Dendritic cell treated with granulocyte-macrophage colony-stimulating factor and Interleukin-4, amounts not matched to agents 40 ng/mL and 50 ng/mL, for 4 days (primary cell): ENCODE measurements around the gene ATP11A.
A peak's percentile ranks its signal among the peaks of the same experiment; 100 is the strongest.

Experiments
- H3K27ac Mint-ChIP-seq: one replicate; pipeline ENCODE4 v1.8.0; 2022; ENCODE audit warnings: mild to moderate bottlenecking, mixed read lengths
- H3K27me3 Mint-ChIP-seq: one replicate; pipeline ENCODE4 v1.8.0; 2022; ENCODE audit warnings: mild to moderate bottlenecking, mixed read lengths
- H3K36me3 Mint-ChIP-seq: one replicate; pipeline ENCODE4 v1.8.0; 2022; ENCODE audit warnings: low read depth, mixed read lengths
- H3K4me1 Mint-ChIP-seq: one replicate; pipeline ENCODE4 v1.8.0; 2022; ENCODE audit warnings: low read depth, mixed read lengths
- H3K4me3 Mint-ChIP-seq: one replicate; pipeline ENCODE4 v1.8.0; 2022; ENCODE audit warnings: mild to moderate bottlenecking, moderate library complexity, mixed read lengths
- H3K9me3 Mint-ChIP-seq: one replicate; pipeline ENCODE4 v1.8.0; 2022; ENCODE audit warnings: mixed read lengths
- intact Hi-C: fragments of 100-400 bp; cut with micrococcal nuclease; formaldehyde crosslinking; loops from one replicate; pipeline ENCODE4 v1.15.0; 2022

ATP11A gene

DNA sequence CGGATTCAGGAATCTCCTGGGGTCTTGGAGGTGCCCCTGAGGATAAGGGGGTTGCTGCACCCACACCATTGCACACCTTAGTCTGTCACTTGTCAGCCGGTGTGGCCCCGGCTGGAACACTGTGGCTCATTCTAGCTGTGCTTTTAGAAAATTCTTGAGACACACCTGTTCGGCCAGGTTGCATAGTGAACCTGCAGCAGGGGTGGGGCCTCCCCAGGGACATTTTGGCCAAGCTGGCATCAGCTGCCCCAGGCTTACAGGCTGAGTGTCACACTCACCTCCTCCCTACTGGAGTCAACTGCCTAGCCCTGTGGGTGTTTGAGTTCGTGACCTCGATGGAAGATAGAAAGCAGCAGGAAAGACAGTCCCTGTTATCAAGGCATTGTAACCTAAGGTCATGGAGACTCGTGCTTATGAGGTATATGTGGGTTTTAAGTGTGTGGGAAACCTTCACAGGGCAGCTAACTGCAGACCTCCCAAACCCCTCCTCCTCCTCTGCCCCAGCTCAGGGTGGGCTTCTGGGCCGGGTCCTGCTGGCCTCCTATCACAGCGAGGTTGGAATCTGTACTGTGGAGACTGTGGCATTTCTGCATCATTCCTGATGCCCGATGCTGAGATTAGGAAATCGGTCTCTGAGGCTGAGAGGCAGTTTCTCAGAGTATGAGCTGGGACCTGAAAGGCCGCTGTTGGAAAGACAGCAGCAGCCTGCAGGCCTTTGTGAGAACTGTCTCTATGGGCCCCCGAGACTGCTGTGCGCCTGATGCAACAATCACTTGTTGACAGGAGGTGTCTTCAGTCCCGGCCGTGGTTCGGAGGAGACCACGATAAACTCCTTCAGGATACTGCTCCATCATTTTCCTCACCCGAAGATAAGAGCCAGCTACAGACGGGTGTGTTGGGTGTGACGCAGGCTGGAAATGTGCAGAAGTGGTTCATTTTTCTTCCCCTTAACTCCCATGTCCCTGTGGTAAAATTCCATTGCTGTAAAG lies 72.2 kb downstream of the ATP11A start:
- H3K9me3 Mint-ChIP-seq: no peaks in the 10 kb centered on the region
- H3K27ac Mint-ChIP-seq: no peak overlapping the region
- peaks cover 17% of the 10 kb centered on the region for H3K4me1 Mint-ChIP-seq
- H3K4me3 Mint-ChIP-seq: no peak overlapping the region
- intact Hi-C loops: loop anchor here (10.0 kb wide), 1 partner anchor 67 kb away; the partner anchor contains the start of gene ATP11A
- H3K27me3 Mint-ChIP-seq: no peaks in the 10 kb centered on the region
- H3K36me3 Mint-ChIP-seq: peaks cover 30% of the 10 kb centered on the region

DNA sequence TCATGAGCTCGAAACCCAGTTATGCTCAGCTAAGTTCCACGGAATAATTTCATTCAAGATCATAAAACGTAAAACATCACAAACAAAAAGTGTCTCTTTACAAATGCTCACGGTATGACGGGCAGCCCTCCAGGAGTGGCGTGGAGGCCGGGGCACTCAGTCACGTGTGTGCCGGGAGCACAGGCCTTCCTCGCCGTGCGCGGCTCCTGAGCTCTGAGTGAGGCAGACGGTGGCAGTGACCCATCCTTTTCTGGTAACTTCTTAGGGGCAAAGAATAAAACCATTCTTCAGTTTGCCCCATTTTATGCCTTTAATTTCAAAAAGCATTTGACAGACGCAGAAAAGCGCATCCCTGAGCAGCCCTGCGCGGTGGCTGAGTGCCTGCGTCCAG lies 72.8 kb downstream of the ATP11A start:
- Mint-ChIP-seq H3K9me3 (no peaks in the 10 kb centered on the region), H3K4me1 (peaks cover 21% of the 10 kb centered on the region), H3K27ac (no peak overlapping the region), H3K27me3 (no peaks in the 10 kb centered on the region), H3K4me3 (no peak overlapping the region), H3K36me3 (peaks cover 30% of the 10 kb centered on the region)
- intact Hi-C loops: loop anchor here (10.0 kb wide), 1 partner anchor 68 kb away; the partner anchor contains the start of gene ATP11A

DNA sequence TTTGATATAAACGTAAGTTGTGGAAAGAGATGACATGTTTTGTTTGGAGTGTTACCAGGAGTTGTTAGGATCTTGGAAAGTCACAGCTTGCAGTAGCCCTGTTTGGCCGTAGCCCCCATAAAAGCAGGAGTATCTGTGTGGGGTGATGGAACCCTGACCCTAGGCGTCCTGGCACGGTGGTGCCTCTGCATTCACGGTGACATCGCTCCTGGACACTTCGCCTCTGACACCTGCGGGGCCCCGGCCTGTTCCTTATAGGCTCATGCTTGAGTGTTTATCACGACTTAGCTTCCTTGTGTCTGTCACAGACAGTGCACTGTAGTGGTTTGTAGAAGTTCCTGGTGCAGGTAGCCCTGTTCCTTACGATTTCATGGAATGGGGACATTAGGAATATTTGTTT lies 74.2 kb downstream of the ATP11A start:
- Mint-ChIP-seq H3K36me3 (peaks cover 35% of the 10 kb centered on the region), H3K4me1 (peaks cover 35% of the 10 kb centered on the region), H3K9me3 (no peaks in the 10 kb centered on the region), H3K27me3 (no peaks in the 10 kb centered on the region), H3K27ac (no peak overlapping the region), H3K4me3 (no peak overlapping the region)
- intact Hi-C loops: loop anchor here (10.0 kb wide), 1 partner anchor 69 kb away; the partner anchor contains the start of gene ATP11A

DNA sequence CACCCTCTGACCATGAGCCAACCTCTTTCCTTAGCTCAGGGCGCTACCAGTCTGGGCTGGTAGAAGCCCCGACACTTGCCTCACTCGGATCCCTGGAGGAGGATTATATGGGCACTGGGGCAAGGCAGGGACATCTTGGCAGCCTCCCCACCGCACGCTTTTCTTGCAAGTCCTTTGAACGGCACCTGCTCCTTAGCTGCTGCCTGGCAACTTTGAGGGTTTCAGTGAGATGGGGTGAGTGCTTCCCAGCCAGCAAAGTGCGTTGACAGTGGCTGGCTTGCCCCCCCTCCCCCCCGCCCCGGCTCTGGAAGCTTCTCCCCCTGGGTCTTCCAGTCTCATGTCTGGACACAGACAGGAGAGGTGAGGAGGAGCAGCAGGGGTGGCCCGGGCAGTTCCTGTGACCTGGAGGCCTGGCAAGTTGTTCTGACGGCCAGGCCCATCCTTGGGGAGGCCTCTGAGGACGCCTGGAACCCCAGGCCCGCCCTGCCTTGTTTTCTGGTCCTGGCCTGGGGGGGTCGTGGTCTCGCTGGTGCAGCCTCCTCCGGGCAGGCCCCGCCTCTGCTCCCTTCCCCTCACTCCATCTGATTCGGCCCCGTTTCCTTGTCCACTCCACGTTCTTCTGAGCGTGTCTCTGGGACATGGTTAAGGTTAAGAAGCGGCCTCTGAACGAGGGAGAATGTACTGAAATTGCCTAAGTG lies 75.2 kb downstream of the ATP11A start:
- H3K36me3 Mint-ChIP-seq: peaks cover 45% of the 10 kb centered on the region
- intact Hi-C loops: loop anchor here (10.0 kb wide), 1 partner anchor 70 kb away; the partner anchor contains the start of gene ATP11A
- H3K27ac Mint-ChIP-seq: no peak overlapping the region
- no peaks in the 10 kb centered on the region for H3K27me3 Mint-ChIP-seq
- H3K4me1 Mint-ChIP-seq: peaks cover 44% of the 10 kb centered on the region
- H3K9me3 Mint-ChIP-seq: no peaks in the 10 kb centered on the region
- H3K4me3 Mint-ChIP-seq: no peak overlapping the region

DNA sequence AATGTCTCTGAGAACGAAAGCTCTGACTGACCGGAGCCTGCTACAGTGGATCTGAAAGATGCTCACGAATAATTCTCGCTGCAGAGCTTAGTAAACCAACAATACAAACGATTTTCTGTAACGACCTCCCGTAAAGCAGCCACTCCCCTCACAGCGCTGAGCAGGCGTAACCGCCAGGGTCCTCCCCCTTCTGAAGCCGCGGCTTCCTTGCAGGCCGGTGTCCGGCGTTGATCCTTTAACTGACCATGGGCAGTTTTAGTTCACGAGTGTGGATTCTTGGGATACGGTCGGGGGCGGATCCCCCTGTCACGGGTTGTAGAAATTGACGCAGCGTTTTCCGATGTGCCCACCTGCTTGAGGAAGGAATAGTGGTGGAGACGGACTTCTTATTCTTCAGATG lies 75.9 kb downstream of the ATP11A start:
- H3K4me3 Mint-ChIP-seq: no peak overlapping the region
- no peak overlapping the region for H3K27ac Mint-ChIP-seq
- no peaks in the 10 kb centered on the region for H3K27me3 Mint-ChIP-seq
- H3K9me3 Mint-ChIP-seq: no peaks in the 10 kb centered on the region
- intact Hi-C loops: loop anchor here (10.0 kb wide), 1 partner anchor 71 kb away; the partner anchor contains the start of gene ATP11A
- H3K4me1 Mint-ChIP-seq: peaks cover 50% of the 10 kb centered on the region
- H3K36me3 Mint-ChIP-seq: peaks cover 51% of the 10 kb centered on the region

DNA sequence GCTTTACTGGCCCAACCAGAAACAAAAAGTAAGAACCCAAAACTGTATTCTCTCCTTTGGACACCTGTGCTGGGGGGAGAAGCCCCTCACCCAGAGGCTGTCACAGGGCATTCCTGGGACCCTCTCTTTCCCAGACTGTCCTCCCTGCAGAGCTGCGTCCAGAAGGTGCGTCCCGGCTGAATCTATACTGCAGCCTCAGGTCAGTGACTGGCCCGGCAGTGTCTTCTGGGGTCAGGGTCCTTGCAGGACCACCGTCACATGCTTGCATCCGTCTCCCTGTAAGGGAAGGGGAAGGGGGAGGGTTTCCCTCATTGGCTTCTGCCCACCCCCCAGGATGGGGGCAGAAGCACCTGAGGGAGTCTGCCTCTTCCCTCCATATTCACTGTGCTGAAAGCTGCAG lies 76.5 kb downstream of the ATP11A start:
- intact Hi-C loops: loop anchor here (10.0 kb wide), 1 partner anchor 72 kb away; the partner anchor contains the start of gene ATP11A
- H3K4me1 Mint-ChIP-seq: peaks cover 50% of the 10 kb centered on the region
- H3K4me3 Mint-ChIP-seq: no peak overlapping the region
- no peaks in the 10 kb centered on the region for H3K9me3 Mint-ChIP-seq
- H3K27ac Mint-ChIP-seq: peak overlapping the region; percentile 34
- peaks cover 56% of the 10 kb centered on the region for H3K36me3 Mint-ChIP-seq
- no peaks in the 10 kb centered on the region for H3K27me3 Mint-ChIP-seq

DNA sequence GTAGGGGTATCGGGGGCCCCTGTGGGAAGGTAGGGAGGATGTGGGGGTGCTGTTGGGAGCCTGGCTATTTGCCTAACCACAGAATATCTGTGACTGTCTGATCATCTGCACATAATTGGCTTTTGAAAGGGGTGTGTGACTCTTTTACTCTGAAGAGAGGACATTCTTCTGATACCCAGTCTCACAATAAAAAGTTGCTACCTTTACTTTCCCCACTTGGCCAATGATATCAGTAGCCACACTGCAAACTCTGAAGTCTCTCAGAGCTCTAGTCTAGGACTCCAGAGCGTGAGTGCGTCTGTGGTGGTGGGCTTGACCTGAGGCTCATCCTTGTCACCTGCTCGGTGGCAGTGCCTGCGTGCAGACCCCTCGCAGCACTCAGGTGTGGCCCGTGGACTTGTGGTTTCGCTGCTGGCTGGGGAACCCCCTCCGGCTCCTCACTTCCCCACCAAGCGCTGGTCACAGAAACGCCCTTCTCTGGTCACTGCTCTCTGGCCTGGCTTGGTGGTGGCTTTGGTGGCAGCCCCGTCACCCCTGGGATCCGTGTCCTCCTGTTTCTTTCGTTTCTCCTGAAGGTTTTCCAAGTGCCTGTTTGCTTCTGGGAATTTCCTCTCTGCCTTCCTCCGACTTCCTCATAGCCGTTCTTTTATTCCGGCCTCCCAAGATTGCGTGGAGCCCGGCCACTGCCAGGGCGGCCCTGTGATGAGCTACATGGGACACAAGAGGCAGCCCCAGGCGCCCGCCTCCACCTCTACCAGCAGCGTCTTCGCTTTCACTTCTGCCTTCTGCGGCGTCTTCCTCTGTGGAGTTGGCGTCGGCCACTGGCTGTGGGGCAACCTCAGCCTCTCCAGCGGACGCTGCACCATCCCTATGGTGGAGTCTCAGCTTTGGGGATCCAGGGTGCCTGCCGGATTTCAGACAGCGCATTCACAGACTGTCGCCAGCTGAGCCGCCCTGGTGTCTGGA lies 78.0 kb downstream of the ATP11A start:
- Mint-ChIP-seq H3K9me3 (no peaks in the 10 kb centered on the region), H3K36me3 (peaks cover 53% of the 10 kb centered on the region), H3K4me1 (peaks cover 54% of the 10 kb centered on the region), H3K27ac (peak overlapping the region; percentile 96), H3K27me3 (no peaks in the 10 kb centered on the region), H3K4me3 (peak overlapping the region; percentile 81)
- intact Hi-C loops: loop anchor here (10.0 kb wide), 1 partner anchor 73 kb away; the partner anchor contains the start of gene ATP11A

DNA sequence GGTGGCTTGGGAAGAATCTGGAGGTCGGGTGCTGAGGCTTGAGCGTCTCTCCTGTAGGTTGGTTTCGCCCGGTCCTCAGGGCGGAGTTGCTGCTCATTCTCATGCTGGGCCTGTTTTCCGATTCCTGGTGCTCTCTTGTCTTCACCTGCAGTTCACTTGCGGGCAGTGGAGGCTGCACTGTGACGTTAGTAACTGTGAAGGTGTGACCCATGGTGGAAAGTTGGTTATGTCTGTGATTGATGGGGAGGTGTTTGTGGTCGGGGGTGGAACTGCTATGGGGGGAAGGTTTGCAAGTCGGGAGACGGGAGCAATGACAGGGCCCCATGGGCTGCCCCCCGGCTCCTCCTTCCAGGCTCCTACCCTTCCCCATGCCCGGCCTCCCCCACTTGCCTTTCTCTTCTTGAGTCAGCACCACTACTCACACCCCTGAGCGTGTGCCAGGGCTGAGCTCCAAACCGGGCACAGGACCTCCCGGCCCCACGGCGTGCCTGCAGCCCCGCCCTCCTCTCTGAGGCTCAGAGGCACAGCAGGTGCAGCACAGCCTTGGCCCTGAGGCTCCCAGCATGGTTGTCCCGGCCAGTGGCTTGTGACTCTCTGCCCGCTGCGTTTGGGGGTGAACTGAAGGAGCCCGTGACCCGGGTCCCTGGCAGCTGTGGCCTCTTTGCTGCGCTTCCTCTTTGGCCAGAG lies 79.1 kb downstream of the ATP11A start:
- H3K4me3 Mint-ChIP-seq: peak overlapping the region; percentile 58
- peaks cover 55% of the 10 kb centered on the region for H3K4me1 Mint-ChIP-seq
- no peaks in the 10 kb centered on the region for H3K27me3 Mint-ChIP-seq
- intact Hi-C loops: loop anchor here (10.0 kb wide), 1 partner anchor 74 kb away; the partner anchor contains the start of gene ATP11A
- no peaks in the 10 kb centered on the region for H3K9me3 Mint-ChIP-seq
- peak overlapping the region; percentile 96 for H3K27ac Mint-ChIP-seq
- H3K36me3 Mint-ChIP-seq: peaks cover 44% of the 10 kb centered on the region

DNA sequence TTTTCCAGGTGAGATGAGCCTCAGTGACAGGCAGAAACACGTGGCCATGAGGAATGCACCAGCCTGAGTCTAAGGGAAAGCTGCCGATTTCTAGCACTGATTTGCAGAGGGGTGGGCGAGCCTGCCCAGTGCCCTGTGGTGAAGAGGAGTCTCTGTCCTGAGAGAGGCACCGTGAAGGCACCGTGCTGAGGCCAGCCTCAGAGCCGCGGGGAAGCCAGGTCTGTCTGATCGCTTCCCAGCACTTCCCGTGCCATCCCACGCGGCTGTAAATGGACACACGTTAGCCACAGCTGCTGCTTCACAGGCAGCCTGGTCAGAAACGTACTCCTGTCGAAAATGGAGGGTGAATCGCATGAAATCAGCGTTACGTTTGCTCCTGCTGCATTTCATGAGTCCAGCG lies 79.8 kb downstream of the ATP11A start:
- peak overlapping the region; percentile 11 for H3K4me3 Mint-ChIP-seq
- H3K27me3 Mint-ChIP-seq: no peaks in the 10 kb centered on the region
- no peaks in the 10 kb centered on the region for H3K9me3 Mint-ChIP-seq
- peak overlapping the region; percentile 96 for H3K27ac Mint-ChIP-seq
- intact Hi-C loops: loop anchor here (10.0 kb wide), 1 partner anchor 75 kb away; the partner anchor contains the start of gene ATP11A
- H3K36me3 Mint-ChIP-seq: peaks cover 51% of the 10 kb centered on the region
- peaks cover 55% of the 10 kb centered on the region for H3K4me1 Mint-ChIP-seq

DNA sequence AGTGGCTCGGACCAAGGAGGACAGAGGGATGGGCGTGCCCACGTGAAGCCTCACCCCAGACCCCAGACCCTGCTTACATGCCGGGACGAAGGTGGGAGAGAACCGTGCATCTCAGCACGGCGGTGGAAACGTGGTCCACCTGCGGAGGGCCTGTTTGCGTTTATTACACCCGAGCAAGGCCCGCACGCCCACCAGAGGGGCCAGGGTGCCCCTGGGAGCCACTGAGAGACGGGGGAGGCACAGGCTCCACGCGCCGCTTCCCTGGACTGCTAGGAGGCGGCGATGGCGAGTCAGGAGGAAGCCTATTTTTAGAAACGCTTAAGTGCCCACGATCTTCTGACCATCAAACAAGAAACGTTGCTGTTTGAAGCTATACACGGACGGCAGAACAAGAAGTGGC lies 80.7 kb downstream of the ATP11A start:
- no peak overlapping the region for H3K4me3 Mint-ChIP-seq
- H3K27ac Mint-ChIP-seq: peak overlapping the region; percentile 45
- peaks cover 59% of the 10 kb centered on the region for H3K36me3 Mint-ChIP-seq
- no peaks in the 10 kb centered on the region for H3K27me3 Mint-ChIP-seq
- peaks cover 50% of the 10 kb centered on the region for H3K4me1 Mint-ChIP-seq
- H3K9me3 Mint-ChIP-seq: no peaks in the 10 kb centered on the region
- intact Hi-C loops: no loop called here

DNA sequence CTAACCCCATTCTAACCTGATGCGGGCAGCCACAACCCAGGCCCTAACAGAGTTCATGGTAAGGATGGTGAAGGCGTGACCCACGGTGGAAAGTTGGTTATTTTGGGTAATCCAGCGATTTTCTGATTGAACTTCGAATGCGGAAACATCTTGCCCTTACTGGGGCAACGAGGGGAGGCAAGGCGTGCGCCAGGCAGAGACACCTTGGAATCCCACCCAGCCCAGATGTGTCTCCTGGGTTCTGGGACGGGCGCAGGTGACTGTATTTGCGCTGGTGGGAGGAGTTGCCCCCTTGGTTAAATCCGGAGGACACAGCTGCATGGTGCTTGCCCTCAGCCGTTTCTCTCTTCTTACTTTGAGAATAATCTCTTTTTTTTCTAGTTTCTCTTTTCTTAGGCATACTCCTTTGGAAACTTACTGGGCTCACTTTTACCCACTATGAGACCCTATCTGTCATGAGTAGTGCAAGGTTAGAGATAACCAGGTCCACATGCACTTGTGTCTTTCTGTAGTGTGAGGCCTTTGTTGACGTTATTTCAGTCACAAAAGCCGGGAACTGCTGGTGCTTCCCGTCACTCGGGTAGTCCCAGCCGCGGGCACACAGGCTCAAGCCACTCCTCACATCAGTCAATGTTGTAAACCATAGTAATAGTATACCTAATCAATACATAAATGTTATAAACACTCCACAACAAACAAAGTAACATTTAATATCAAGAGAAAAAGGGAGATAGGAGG lies 81.5 kb downstream of the ATP11A start:
- Mint-ChIP-seq H3K36me3 (peaks cover 59% of the 10 kb centered on the region), H3K9me3 (no peaks in the 10 kb centered on the region), H3K4me1 (peaks cover 45% of the 10 kb centered on the region), H3K4me3 (no peak overlapping the region), H3K27me3 (no peaks in the 10 kb centered on the region), H3K27ac (no peak overlapping the region)
- intact Hi-C loops: no loop called here

DNA sequence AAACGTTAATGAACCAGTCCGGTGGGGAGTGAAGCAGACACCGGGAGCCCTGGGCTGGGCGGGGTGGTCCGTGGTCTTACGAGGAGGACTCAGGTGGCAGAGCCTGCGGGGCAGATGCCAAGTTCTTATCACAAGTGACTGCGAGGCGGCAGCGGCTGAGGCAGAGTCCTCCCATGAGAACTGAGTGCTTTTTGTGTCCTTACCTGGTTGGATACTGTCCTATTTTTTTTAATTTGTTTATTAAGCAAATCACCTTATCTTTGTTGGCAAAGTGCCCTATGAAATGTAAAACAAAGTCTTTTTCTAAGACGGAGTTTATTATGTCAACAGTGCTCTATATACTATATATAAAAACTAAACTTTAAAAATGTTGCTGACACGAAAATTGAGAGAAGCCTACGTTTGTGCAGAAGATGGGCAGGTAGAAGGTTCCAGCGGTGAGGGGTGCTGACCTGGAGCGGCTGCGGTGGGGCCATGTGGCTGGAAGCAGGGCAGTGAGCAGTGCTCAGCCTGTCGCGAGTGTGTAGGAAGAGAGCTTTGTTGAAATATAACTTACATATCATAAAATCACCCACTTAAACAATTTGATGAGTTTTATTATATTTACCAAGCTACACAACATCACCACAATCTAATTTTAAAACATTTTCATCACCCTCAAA lies 82.2 kb downstream of the ATP11A start:
- Mint-ChIP-seq H3K27ac (no peak overlapping the region), H3K36me3 (peaks cover 60% of the 10 kb centered on the region)

More for the DNA sequence above, 82.2 kb downstream of the ATP11A start:
- Mint-ChIP-seq H3K4me3 (no peak overlapping the region), H3K4me1 (peaks cover 42% of the 10 kb centered on the region), H3K27me3 (no peaks in the 10 kb centered on the region), H3K9me3 (no peaks in the 10 kb centered on the region)
- intact Hi-C loops: no loop called here
